Measurements from ENCODE around the gene ABCB6.

GRCh38 chr2:219218217-219218731 is 484 bp downstream of the ABCB6 start:
- TF ChIP-seq, protein P1, sequence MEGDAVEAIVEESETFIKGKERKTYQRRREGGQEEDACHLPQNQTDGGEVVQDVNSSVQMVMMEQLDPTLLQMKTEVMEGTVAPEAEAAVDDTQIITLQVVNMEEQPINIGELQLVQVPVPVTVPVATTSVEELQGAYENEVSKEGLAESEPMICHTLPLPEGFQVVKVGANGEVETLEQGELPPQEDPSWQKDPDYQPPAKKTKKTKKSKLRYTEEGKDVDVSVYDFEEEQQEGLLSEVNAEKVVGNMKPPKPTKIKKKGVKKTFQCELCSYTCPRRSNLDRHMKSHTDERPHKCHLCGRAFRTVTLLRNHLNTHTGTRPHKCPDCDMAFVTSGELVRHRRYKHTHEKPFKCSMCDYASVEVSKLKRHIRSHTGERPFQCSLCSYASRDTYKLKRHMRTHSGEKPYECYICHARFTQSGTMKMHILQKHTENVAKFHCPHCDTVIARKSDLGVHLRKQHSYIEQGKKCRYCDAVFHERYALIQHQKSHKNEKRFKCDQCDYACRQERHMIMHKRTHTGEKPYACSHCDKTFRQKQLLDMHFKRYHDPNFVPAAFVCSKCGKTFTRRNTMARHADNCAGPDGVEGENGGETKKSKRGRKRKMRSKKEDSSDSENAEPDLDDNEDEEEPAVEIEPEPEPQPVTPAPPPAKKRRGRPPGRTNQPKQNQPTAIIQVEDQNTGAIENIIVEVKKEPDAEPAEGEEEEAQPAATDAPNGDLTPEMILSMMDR (IDR thresholded peaks at IDR 0.05), result no peak
- TF ChIP-seq EP300 (IDR thresholded peaks at IDR 0.05) (no peak), POLR2AphosphoS5 (IDR thresholded peaks at IDR 0.05) (peak in 1 of 2 donors; percentile 59), POLR2A (IDR thresholded peaks at IDR 0.05; ENCODE audit: low read depth) (peak; percentile 11)

All from esophagus muscularis mucosa (tissue), 4 donors.